ENCODE measurements around the gene KIF3C.
A peak's percentile ranks its signal among the peaks of the same experiment; 100 is the strongest.
"Not testable (repeated sequence)": the region's sequence is repeated elsewhere in the genome, so short reads cannot be mapped to it uniquely, and the experiment has no call there.

Gene KIF3C

GRCh38 chr2:25982273-25982967, at the start of gene KIF3C:
Gene KIF3C, minus strand, starts transcription at chr2:25982497. Its CDS starts 580 bp downstream, at chr2:25981917.
- peak; percentile 61 for DNase-seq

DNA sequence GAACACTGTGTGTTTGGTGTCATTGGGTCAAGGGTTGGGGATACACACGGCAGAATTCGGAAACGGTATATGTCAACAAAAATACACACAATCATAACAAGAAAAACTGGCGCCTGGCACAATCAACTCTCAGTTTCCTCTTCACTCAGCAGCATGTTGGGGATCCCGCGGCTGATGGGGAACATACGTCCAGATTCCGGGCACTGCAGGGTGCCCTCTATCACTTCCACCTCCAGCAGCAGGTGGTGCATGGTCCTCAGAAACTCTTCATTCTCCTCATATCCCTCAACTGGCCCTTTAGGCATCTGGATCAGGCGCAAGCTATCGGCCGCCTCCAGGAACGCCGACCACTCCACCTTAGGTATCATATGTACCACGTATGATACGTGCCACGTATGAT, 45.8 kb upstream of the KIF3C start:
- DNase-seq, result not testable (repeated sequence)

DNA sequence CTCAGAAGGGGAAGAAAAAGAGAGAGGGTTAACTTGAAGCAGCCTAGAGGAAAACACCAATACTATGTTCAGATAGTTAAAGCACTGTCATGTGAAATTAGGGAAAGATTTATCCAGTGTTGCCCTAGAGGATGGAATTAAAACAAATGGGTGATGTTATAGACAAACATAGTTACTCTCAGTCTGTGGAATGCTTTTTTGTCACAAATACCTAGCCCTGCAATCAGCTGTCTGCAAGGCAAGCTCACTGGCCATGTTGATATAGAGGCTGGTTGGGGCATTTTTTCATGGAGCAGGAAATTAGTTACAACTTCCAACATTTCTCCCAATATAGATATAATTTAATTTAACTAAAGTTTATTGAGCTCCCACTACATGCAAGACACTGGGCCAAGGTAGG, 43.2 kb upstream of the KIF3C start:
- no peak for DNase-seq

- no peak for DNase-seq
Observed at GRCh38 chr2:26024260-26024659, 42.0 kb upstream of the KIF3C start.

GRCh38 chr2:26020231-26020640, 37.9 kb upstream of the KIF3C start:
- DNase-seq, result no peak

GRCh38 chr2:26018184-26019055, 36.1 kb upstream of the KIF3C start:
- DNase-seq, result no peak

DNA sequence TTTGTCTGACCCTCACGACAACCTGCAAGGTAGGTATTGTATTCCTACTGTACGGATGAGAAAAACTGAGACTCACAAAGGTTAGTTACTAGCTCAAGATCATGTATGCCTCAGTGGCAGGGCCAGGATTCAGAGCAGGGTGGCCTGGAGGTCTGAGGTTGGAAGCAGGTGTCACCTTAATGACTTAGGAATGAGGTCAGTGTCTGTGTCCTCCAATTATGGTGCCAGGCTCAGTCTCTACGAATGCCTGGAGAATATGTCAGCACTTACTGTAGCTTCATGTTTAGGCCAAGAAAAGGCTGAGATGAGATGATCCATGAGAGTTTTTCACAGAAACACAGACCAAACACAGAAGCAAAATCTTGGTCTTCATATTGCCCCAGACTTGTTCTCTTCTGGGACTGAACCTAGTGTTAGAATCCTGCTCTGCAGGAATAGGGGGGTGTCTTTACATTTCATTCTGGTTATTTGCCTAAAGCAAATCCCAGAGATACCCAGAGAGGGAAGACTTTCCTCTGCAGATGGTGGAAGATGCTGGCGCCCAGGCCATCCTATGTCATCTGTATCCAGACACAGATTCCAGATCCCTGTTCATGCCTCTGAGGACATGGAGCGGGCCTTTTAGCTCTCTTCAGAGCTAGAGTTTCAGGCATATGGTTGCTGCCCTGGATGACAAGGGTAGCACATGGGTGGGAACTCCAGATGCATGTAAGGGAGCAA, 35.3 kb upstream of the KIF3C start:
- DNase-seq, result no peak

DNA sequence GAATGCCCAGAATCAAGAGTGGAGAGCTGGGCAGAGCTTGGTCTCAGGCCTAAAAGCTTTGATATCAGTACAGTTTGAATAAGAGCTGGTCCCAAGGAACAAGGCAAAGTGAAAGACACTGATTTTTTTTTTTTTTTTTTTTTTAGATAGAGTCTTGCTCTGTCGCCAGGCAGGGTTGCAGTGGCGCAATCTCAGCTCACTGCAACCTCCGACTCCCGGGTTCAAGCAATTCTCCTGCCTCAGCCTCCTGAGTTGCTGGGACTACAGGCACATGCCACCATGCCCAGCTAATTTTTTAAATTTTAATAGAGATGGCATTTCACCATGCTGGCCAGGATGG, 34.4 kb upstream of the KIF3C start:
- not testable (repeated sequence) for DNase-seq

DNA sequence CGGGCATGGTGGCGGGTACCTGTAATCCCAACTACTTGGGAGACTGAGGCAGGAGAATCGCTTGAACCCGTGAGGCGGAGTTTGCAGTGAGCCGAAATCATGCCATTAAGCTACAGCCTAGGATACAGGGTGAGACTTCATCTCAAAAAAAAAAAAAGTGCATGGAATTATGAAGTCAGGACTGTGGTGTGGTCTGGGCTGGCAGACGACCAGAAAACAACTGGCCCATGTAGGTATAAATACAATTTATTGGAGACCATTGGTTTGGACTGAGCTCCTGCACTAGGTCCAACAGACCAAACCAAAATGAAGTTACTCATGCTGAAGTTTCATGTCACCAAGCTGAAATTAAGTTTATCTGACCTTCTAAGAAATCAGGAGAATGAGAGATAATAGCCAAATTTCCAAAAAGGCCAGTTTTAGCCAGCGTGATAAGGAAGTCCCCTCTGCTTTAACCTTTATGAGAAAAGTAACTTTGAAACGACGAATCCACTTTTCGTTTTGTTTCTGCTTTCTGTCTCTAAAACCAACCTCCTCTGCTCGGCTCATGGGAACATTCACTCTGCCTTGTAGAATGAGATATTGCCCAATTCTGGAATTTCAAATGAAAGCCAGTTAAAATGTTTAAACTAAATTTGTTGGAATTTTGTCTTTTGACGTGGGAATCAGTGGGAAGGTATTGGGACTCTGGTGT, 33.9 kb upstream of the KIF3C start:
- no peak for DNase-seq

DNA sequence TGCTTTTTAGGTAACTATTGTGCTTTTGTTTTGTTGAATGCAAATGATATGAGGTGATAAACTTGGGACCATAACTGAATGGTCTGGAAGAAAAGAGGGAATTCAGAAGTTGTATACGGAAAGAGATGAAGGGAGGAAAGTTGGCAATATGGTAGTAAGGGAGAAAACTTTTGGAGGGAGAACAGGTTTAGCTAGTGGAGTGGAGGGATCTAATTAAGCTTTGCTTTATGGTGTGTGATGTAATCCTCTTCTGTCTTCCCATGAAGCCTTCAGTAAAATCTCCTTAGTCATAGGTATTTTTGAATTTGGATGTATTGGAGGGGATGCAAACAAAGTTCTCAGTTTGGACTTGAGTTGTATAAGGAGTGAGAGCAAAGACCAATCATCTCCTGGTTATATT, 31.4 kb upstream of the KIF3C start:
- no peak for DNase-seq

DNA sequence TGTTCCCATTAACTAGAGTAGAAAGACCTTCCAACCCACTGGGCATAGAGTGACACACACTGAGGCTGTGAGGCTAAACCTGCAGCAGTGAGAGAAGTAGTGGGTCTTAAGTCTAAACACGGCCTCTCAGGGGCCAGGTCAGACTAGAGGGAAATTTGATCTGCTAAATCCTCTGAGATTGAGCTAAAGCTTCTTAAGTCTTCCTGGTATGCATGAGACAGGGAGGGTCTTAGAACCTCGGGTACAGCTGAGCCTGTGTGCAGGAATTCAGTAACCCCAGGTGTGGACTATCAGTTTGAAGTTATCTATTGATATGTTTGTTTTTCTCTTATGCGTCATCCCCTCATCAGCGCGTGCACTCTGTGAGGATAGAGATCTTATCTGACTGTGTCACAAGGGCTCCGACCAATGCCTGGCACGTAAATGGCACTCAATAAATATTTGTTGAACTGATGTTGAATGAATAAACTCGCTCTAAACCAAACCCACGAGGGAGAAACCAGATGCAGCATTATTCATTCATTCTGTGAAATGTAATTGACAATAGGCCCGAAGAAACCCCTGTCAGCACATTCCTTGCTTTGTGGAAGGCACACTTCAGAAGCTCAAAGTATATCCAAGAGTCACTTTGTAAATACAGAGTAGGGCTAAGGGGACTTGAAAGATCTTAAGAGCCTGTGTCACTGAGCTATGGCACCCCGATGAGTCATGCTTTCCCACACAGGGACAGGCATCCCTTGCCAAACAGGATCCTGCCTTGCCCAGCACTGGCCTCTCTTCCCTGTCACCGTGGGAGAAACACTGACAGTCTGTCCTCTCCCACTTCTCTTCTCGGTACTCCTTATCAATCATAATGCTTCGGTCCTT, 29.9 kb upstream of the KIF3C start:
- DNase-seq, result no peak

DNA sequence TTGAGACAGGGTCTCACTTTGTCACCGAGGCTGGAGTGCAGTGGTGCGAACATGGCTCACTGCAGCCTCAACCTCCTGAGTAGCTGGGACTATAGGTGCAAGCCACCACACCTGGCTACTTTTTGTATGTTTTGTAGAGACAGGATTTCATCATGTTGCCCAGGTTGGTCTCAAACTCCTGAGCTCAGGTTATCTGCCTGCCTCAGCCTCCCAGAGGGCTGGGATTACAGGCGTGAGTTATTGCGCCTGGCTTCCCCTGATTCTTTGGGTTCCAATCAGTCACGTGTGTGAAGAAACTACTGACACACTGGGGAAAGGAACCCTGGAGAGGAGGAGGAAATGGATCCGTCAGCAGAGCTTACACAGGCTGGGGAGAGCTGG, 29.3 kb upstream of the KIF3C start:
- DNase-seq, result no peak

GRCh38 chr2:26010943-26011342, 28.6 kb upstream of the KIF3C start:
- DNase-seq, result no peak

GRCh38 chr2:26009567-26009963, 27.3 kb upstream of the KIF3C start:
- DNase-seq, result no peak

DNA sequence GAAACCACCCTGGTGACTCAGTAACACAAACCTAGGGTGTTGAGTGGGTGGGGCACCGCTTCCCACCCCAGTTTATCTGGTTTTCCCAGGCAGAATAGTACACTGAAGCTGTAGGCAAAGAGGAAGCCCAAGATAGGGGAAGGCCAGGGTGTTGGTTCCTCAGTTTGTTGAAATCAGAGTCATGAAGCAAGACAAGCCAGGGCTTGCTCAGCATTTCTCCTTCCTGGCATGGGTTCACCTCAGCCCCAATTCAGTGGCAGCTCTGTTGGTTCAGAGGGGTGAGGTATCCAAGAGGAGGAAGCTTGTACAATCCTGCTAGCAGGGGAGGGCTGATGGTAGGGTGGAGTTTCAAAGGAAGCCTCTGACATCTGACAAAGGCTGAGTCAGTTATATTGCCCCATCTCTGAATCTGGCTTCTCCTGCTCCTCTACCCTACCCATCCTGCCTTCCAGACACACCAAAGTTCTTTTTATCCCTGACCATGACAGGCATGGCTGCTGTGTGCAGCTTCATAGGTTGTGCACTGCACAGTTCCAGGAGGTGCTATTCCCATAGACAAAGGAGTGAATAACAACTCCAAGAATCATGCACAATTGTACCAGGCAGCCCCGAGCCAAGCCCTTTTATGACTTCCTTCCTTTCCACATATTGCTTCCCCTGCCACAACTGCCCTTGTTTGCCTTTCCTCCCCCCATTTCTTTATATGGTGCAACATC, 26.7 kb upstream of the KIF3C start:
- no peak for DNase-seq

DNA sequence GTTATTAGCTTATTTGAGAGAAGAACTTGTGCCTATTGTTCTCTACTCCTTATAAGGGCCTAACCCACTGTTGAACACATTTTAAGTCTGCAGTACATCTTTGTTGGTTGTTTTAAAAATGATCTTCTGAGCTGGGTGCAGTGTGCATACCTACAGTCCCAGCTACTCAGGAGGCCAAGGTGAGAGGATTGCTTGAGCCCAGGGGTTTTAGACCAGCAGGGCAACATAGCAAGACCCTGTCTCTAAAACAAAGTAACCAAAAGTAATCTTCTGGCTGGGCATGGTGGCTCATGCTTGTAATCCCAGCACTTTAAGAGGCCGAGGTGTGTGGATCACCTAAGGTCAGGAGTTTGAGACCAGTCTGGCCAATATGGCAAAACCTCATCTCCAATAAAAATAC, 25.8 kb upstream of the KIF3C start:
- DNase-seq, result no peak

DNA sequence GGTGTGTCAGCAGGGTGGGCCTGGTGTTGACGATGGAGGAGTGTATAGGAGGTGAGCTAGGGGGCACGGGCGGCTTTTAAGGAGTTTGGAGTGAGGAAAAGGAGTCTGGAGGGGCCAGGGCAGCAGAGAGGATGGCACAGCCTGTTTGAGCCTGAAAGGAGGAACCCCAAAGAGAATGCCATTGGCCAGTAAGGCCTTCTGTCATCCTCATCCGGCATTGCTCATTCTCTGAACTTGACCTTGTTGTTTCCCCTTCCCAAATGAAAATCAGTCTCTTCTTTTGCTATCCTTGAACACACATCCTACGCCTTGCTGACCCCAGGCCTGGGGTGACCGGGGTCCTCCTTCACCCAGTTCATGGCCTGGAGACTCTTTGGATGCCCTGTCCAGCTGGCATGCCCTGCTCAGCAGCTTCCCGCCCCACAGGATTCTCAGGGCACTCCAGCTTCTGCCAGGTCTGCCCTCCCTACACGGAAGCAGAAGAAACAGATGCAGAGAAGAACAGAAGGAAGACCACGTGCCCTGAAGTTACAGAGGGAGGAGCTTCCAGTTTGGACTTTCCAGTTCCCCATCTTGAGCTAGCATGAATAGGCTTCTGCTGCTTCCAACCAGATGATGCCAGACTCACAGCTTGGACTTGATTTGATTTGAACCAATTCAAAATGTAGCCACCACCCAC, 20.5 kb upstream of the KIF3C start:
- no peak for DNase-seq

DNA sequence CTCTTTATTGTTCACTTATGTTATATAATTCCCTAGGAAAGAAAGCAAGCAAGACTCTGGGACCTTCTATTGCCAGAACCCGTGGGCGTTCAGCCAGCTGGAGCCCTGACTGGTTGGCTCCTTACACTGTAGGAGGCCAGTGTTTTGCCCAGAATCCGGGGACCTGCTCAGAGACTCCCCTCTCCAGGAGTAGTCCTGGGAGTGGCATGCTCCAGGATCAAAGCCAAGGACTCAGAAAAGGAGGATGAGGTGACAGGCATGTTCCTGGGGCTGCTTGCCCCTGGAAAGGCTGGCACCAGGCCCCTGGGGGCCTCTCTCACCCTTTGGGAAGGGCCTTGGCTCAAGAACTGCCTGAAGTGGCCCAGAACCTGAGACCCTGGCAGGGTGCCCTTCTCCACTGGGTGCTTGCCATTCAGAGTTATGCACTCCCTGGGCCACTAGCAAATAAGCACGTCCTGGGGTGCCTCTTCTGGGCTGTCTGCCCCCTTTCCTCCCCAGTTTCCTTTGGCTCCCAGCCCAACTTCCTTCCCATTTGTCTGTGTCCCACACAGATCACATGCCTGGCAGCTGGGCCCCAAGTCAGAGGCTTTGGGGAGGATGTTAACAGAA, 19.6 kb upstream of the KIF3C start:
- peak; percentile 28 for DNase-seq

- DNase-seq, result no peak
Observed at GRCh38 chr2:26000561-26001082, 18.3 kb upstream of the KIF3C start.

DNA sequence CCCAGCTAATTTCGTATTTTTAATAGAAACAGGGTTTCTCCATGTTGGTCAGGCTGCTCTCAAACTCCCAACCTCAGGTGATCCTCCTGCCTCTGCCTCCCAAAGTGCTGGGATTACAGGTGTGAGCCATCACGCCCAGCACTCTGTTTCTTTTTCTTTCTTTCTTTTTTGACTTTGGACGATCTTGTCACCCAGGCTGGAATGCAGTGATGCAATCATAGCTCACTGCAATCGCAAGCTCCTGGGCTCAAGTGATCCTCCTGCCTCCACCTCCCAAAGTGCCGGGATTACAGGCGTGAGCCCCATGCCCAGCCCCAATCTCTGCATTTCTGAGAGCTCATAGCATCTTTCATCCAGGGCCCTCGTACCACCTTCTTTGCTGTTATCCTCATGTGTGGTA, 17.1 kb upstream of the KIF3C start:
- DNase-seq, result not testable (repeated sequence)
